Astrocyte (in vitro differentiated cells and primary cell): Measurements from ENCODE around the gene ASB2. TPM values are rescaled to one million over a fixed set of nuclear protein-coding genes. Genes with fewer than 3 reads are reported as not detected.

Experiments
- DNase-seq: peaks from one replicate; pipeline ENCODE4 v3.0.0-alpha.2; 2010; ENCODE audit warnings: low read depth
- FAIRE-seq: peaks from 2 replicates; lab custom pipeline; 2011; peaks lifted over from hg19 to GRCh38; lab: Jason Lieb, UNC
- H2AFZ ChIP-seq: 2 replicates; pipeline ENCODE4 v1.6.0; 2012; ENCODE audit warnings: low read depth, low read length, inconsistent platforms
- H3K27ac ChIP-seq: 2 replicates; pipeline ENCODE4 v1.5.1; 2011; ENCODE audit warnings: low read depth, low read length, inconsistent platforms
- H3K27me3 ChIP-seq: 2 replicates; pipeline ENCODE4 v1.6.0; 2011; ENCODE audit warnings: low read length, inconsistent platforms; ENCODE audit not compliant: insufficient read depth
- H3K36me3 ChIP-seq: 2 replicates; pipeline ENCODE4 v1.5.1; 2011; ENCODE audit warnings: low read length, inconsistent platforms; ENCODE audit not compliant: insufficient read depth
- H3K4me1 ChIP-seq: 2 replicates; pipeline ENCODE4 v1.5.1; 2011; ENCODE audit warnings: low read length, inconsistent platforms; ENCODE audit not compliant: insufficient read depth
- H3K4me2 ChIP-seq: 2 replicates; pipeline ENCODE4 v1.6.0; 2012; ENCODE audit warnings: low read length, inconsistent platforms
- H3K4me3 ChIP-seq: 2 replicates; pipeline ENCODE4 v1.5.1; 2011; ENCODE audit warnings: low read depth, mild to moderate bottlenecking, low read length, inconsistent platforms; ENCODE audit not compliant: insufficient read depth
- H3K79me2 ChIP-seq: 2 replicates; pipeline ENCODE4 v1.6.0; 2012; ENCODE audit warnings: mild to moderate bottlenecking, low read length, inconsistent platforms; ENCODE audit not compliant: insufficient read depth
- H3K9ac ChIP-seq: 2 replicates; pipeline ENCODE4 v1.6.0; 2012; ENCODE audit warnings: mild to moderate bottlenecking, low read length, inconsistent platforms
- H3K9me3 ChIP-seq: 2 replicates; pipeline ENCODE4 v1.5.1; 2012; ENCODE audit warnings: low read depth, mild to moderate bottlenecking, low read length, inconsistent platforms; ENCODE audit not compliant: insufficient read depth
- H4K20me1 ChIP-seq: 2 replicates; pipeline ENCODE4 v1.6.0; 2012; ENCODE audit warnings: low read length, inconsistent platforms; ENCODE audit not compliant: insufficient read depth
- H3K27ac Mint-ChIP-seq: one replicate; pipeline ENCODE4 v1.8.0; 2021; ENCODE audit warnings: mild to moderate bottlenecking, mixed read lengths; ENCODE audit not compliant: unreplicated experiment
- H3K27me3 Mint-ChIP-seq: one replicate; pipeline ENCODE4 v1.8.0; 2021; ENCODE audit warnings: low read depth, mixed read lengths; ENCODE audit not compliant: unreplicated experiment
- H3K36me3 Mint-ChIP-seq: one replicate; pipeline ENCODE4 v1.8.0; 2021; ENCODE audit warnings: low read depth, mixed read lengths; ENCODE audit not compliant: unreplicated experiment
- H3K4me1 Mint-ChIP-seq: one replicate; pipeline ENCODE4 v1.8.0; 2021; ENCODE audit warnings: low read depth, mixed read lengths; ENCODE audit not compliant: unreplicated experiment
- H3K4me3 Mint-ChIP-seq: one replicate; pipeline ENCODE4 v1.8.0; 2021; ENCODE audit warnings: mild to moderate bottlenecking, moderate library complexity, mixed read lengths; ENCODE audit not compliant: unreplicated experiment
- H3K9me3 Mint-ChIP-seq: one replicate; pipeline ENCODE4 v1.8.0; 2021; ENCODE audit warnings: mild to moderate bottlenecking, mixed read lengths; ENCODE audit not compliant: unreplicated experiment
- CTCF ChIP-seq: IDR thresholded peaks from 2 replicates; pipeline ENCODE4 v1.5.1; 2011; ENCODE audit warnings: low read depth, mild to moderate bottlenecking, inconsistent platforms, low read length, moderate library complexity; ENCODE audit not compliant: insufficient read depth
- EZH2 ChIP-seq: IDR thresholded peaks from 2 replicates; pipeline ENCODE4 v1.6.1; 2012; ENCODE audit warnings: mild to moderate bottlenecking, low read length, inconsistent platforms; ENCODE audit not compliant: insufficient read depth
- total RNA-seq: library from RNA; stranded (reverse); gene quantifications from 2 replicates; pipeline ENCODE4 v1.2.1, GENCODE V29; 2021

Gene ASB2
- total RNA-seq, 1 donor from 2014 or later: 0.25 TPM

GRCh38 chr14:93906341-93907329, 69.7 kb downstream of the ASB2 start:
- H3K4me3 ChIP-seq: no peak overlapping the region
- peaks cover 5% of the 10 kb centered on the region for H3K9me3 ChIP-seq
- no peaks in the 10 kb centered on the region for H4K20me1 ChIP-seq
- TF ChIP-seq CTCF (peak; percentile 56), EZH2 (no peak)
- no peaks in the 10 kb centered on the region for H3K36me3 Mint-ChIP-seq
- no peaks in the 10 kb centered on the region for H3K36me3 ChIP-seq
- no peak overlapping the region for H3K4me3 Mint-ChIP-seq
- H3K27ac Mint-ChIP-seq: no peak overlapping the region
- H3K27me3 Mint-ChIP-seq: peaks cover 19% of the 10 kb centered on the region
- H3K4me2 ChIP-seq: no peak overlapping the region
- H3K4me1 Mint-ChIP-seq: peaks cover 8% of the 10 kb centered on the region
- no peaks in the 10 kb centered on the region for H3K4me1 ChIP-seq
- peak overlapping the region; percentile 39 for H2AFZ ChIP-seq
- H3K9ac ChIP-seq: no peak overlapping the region
- peaks cover 6% of the 10 kb centered on the region for H3K9me3 Mint-ChIP-seq
- peaks cover 2% of the 10 kb centered on the region for H3K27me3 ChIP-seq
- FAIRE-seq (no peak), DNase-seq (no peak)
- no peaks in the 10 kb centered on the region for H3K79me2 ChIP-seq
- no peak overlapping the region for H3K27ac ChIP-seq

GRCh38 chr14:93905623-93906022, 70.7 kb downstream of the ASB2 start:
- Histone ChIP-seq H3K4me3 (no peak overlapping the region), H2AFZ (no peak overlapping the region), H3K4me2 (no peak overlapping the region), H3K27ac (no peak overlapping the region), H3K27me3 (peaks cover 2% of the 10 kb centered on the region), H3K4me1 (no peaks in the 10 kb centered on the region), H3K79me2 (no peaks in the 10 kb centered on the region), H4K20me1 (no peaks in the 10 kb centered on the region), H3K9me3 (peaks cover 5% of the 10 kb centered on the region), H3K9ac (no peak overlapping the region), H3K36me3 (no peaks in the 10 kb centered on the region)
- Mint-ChIP-seq H3K27me3 (peaks cover 17% of the 10 kb centered on the region), H3K9me3 (peaks cover 8% of the 10 kb centered on the region), H3K4me1 (peaks cover 8% of the 10 kb centered on the region), H3K4me3 (no peak overlapping the region), H3K36me3 (no peaks in the 10 kb centered on the region), H3K27ac (no peak overlapping the region)
- DNase-seq (no peak), FAIRE-seq (no peak)
- TF ChIP-seq EZH2 (no peak), CTCF (no peak)
